Stimulated activated CD8-positive, alpha-beta memory T cell treated with anti-CD3 and anti-CD28 coated beads, Interleukin-4, amount 100 ng/mL, for 1 hour (primary cell): ENCODE results near the gene NOTCH2NLA.
"Not testable (repeated sequence)": the region's sequence is repeated elsewhere in the genome, so short reads cannot be mapped to it uniquely, and the experiment has no call there.

Experiments
- DNase-seq, 2 donors: peaks; one replicate each; pipeline ENCODE4 v3.0.0-alpha.2; 2020; ENCODE audit warnings: low read depth in 2 of 2, low spot score in 1 of 2

The NOTCH2NLA gene

DNA sequence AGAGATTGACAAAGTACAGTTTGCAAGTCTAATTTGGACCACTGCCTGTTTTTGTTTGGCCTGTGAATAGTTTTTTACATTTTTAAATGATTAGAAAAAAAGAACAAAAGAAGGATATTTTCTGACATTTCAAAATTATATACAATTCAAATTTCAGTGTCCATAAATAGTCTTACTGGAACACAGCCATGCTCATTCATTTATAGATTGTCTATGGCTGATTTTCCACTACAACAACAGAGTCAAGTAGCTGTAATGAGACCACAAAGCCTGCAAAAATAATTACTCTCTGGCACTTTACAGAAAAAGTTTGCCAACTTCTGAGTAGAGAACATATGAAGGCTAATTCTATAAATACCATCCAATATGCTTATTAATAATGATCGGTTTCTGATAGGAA is 61.1 kb downstream of the NOTCH2NLA start:
- DNase-seq: not testable (repeated sequence)

GRCh38 chr1:146167273-146167672 is 61.5 kb downstream of the NOTCH2NLA start:
- not testable (repeated sequence) for DNase-seq

GRCh38 chr1:146144465-146144864 is 84.4 kb downstream of the NOTCH2NLA start, which contains the start of gene NBPF10:
Gene NBPF10 (minus strand): TSS chr1:146144804. CDS start chr1:146144769, 35 bp downstream.
- DNase-seq: not testable (repeated sequence)
